ENCODE data around the gene FOXP2. TPM values are rescaled to one million over a fixed set of nuclear protein-coding genes. Genes with fewer than 3 reads are reported as not detected.
"Not testable (repeated sequence)": the region's sequence is repeated elsewhere in the genome, so short reads cannot be mapped to it uniquely, and the experiment has no call there.

Gene FOXP2
- total RNA-seq, 2 experiments from 2014 or later, result not detected

DNA sequence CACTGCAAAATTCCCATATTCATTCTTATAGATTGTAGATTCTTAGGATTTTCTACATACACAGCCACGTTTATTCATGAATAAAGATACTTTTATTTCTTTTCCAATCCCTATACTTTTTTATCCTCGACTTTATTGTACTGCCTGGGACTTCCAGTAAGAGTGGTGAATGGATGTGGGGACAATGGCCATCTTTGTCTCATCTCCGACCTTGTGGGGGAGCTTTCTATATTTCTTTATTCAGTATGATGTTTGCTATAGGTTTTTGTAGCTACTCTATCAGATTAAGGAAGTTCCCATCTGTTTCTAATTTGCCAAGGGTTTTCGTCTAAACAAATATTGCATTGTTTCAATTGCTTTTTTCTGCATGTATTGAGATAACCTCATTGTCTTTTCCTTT lies 184.3 kb downstream of the FOXP2 start:
- Mint-ChIP-seq H3K36me3 (ENCODE audit: low read depth) (no peaks in the 10 kb centered on the region), H3K9me3 (no peaks in the 10 kb centered on the region), H3K27ac (no peak overlapping the region), H3K4me1 (ENCODE audit: low read depth) (no peaks in the 10 kb centered on the region), H3K27me3 (no peaks in the 10 kb centered on the region), H3K4me3 (no peak overlapping the region)
- intact Hi-C loops (cut with DNase I, micrococcal nuclease), result no loop called here
- no peak overlapping the region for H3K27ac ChIP-seq (ENCODE audit: low read depth in 1 of 2, low read length in 2 of 2)
- ChIA-PET CTCF (no interaction called here), POLR2A (no interaction called here)
- no peaks in the 10 kb centered on the region for H3K36me3 ChIP-seq (ENCODE audit: insufficient read depth, low read length)
- DNase-seq (no peak), ATAC-seq (ENCODE audit: poor library complexity) (no peak)
- H3K9me3 ChIP-seq (ENCODE audit: control insufficient read depth in 1 of 2, insufficient read depth in 1 of 2, low read length in 2 of 2), result no peaks in the 10 kb centered on the region
- H3K27me3 ChIP-seq (ENCODE audit: control insufficient read depth in 1 of 2, insufficient read depth in 2 of 2, low read length in 2 of 2), result no peaks in the 10 kb centered on the region
- H3K4me1 ChIP-seq (ENCODE audit: insufficient read depth, low read length), result no peaks in the 10 kb centered on the region
- TF ChIP-seq, protein P1, sequence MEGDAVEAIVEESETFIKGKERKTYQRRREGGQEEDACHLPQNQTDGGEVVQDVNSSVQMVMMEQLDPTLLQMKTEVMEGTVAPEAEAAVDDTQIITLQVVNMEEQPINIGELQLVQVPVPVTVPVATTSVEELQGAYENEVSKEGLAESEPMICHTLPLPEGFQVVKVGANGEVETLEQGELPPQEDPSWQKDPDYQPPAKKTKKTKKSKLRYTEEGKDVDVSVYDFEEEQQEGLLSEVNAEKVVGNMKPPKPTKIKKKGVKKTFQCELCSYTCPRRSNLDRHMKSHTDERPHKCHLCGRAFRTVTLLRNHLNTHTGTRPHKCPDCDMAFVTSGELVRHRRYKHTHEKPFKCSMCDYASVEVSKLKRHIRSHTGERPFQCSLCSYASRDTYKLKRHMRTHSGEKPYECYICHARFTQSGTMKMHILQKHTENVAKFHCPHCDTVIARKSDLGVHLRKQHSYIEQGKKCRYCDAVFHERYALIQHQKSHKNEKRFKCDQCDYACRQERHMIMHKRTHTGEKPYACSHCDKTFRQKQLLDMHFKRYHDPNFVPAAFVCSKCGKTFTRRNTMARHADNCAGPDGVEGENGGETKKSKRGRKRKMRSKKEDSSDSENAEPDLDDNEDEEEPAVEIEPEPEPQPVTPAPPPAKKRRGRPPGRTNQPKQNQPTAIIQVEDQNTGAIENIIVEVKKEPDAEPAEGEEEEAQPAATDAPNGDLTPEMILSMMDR (IDR thresholded peaks at IDR 0.05), result no peak
- H3K4me3 ChIP-seq (ENCODE audit: low read length), result no peak overlapping the region

DNA sequence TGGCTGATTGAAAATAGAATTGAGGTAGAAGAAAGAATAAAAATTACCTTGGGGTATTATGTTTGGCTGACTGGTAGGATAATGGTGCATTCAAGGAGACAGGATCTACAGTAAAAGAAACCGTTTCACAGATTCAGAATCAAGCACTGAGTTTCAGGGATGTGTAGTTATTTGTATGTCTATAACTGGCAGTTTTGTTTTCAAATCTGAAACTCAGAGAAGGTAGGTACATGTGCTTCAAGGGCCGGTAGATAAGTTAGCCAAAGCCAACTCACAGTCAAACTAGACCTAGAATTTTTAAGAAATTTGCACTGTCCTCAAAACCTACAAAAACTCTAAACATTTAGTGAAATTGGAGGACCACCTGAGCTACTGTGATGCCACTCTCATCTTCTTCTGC lies 191.5 kb downstream of the FOXP2 start:
- Mint-ChIP-seq H3K27ac (no peak overlapping the region), H3K4me1 (ENCODE audit: low read depth) (no peaks in the 10 kb centered on the region), H3K36me3 (ENCODE audit: low read depth) (no peaks in the 10 kb centered on the region), H3K4me3 (no peak overlapping the region), H3K9me3 (no peaks in the 10 kb centered on the region), H3K27me3 (no peaks in the 10 kb centered on the region)
- no peaks in the 10 kb centered on the region for H3K36me3 ChIP-seq (ENCODE audit: insufficient read depth, low read length)
- TF ChIP-seq, protein P1 (IDR thresholded peaks at IDR 0.05), result no peak
- ChIA-PET CTCF (no interaction called here), POLR2A (no interaction called here)
- DNase-seq (no peak), ATAC-seq (ENCODE audit: poor library complexity) (no peak)
- H3K9me3 ChIP-seq (ENCODE audit: control insufficient read depth in 1 of 2, insufficient read depth in 1 of 2, low read length in 2 of 2), result no peaks in the 10 kb centered on the region
- H3K27ac ChIP-seq (ENCODE audit: low read depth in 1 of 2, low read length in 2 of 2), result no peak overlapping the region
- no peak overlapping the region for H3K4me3 ChIP-seq (ENCODE audit: low read length)
- no peaks in the 10 kb centered on the region for H3K4me1 ChIP-seq (ENCODE audit: insufficient read depth, low read length)
- no peaks in the 10 kb centered on the region for H3K27me3 ChIP-seq (ENCODE audit: control insufficient read depth in 1 of 2, insufficient read depth in 2 of 2, low read length in 2 of 2)
- intact Hi-C loops (cut with DNase I, micrococcal nuclease), result no loop called here

DNA sequence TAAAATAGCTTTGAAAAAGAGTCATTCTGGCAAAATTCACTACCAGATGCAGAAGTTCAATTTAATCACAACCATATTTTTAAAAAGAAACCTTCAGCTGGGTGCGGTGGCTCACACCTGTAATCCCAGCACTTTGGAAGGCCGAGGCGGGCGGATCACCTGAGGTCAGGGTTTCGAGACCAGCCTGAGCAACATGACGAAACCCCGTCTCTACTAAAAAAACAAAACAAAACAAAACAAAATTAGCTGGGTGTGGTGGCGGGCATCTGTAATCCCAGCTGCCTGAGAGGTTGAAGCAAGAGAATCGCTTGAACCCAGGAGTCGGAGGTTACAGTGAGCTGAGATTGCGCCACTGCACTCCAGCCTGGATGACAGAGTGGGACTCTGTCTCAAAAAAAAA lies 194.2 kb downstream of the FOXP2 start:
- H3K4me1 ChIP-seq (ENCODE audit: insufficient read depth, low read length); ATAC-seq (ENCODE audit: poor library complexity); H3K36me3 Mint-ChIP-seq (ENCODE audit: low read depth); H3K4me3 ChIP-seq (ENCODE audit: low read length); H3K9me3 ChIP-seq (ENCODE audit: control insufficient read depth in 1 of 2, insufficient read depth in 1 of 2, low read length in 2 of 2); H3K27ac Mint-ChIP-seq; DNase-seq; POLR2A ChIA-PET; intact Hi-C loops (cut with DNase I, micrococcal nuclease); H3K4me1 Mint-ChIP-seq (ENCODE audit: low read depth); H3K27ac ChIP-seq (ENCODE audit: low read depth in 1 of 2, low read length in 2 of 2); H3K9me3 Mint-ChIP-seq; H3K27me3 Mint-ChIP-seq; H3K27me3 ChIP-seq (ENCODE audit: control insufficient read depth in 1 of 2, insufficient read depth in 2 of 2, low read length in 2 of 2); H3K4me3 Mint-ChIP-seq; CTCF ChIA-PET; H3K36me3 ChIP-seq (ENCODE audit: insufficient read depth, low read length): not testable (repeated sequence)

DNA sequence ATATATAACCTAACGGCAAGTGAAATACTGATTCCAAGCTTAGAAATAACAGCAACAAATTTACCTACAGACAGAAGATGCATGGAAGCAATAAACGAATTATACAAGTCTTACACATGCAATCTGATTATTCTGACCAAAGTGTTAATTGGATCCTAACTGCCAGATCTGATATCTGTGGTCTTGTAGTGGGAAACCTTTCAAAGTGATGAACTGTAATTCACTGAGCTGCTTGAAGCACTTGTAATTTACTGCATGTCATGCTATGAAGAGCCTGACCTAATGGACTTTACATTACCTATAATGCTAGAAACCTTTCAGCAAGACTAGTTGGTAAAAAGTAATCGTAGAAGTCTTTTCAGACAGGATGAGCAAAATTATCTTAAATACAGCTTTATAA lies 205.6 kb downstream of the FOXP2 start:
- Histone ChIP-seq H3K36me3 (ENCODE audit: insufficient read depth, low read length) (no peaks in the 10 kb centered on the region), H3K27me3 (ENCODE audit: control insufficient read depth in 1 of 2, insufficient read depth in 2 of 2, low read length in 2 of 2) (no peaks in the 10 kb centered on the region), H3K9me3 (ENCODE audit: control insufficient read depth in 1 of 2, insufficient read depth in 1 of 2, low read length in 2 of 2) (no peaks in the 10 kb centered on the region), H3K27ac (ENCODE audit: low read depth in 1 of 2, low read length in 2 of 2) (no peak overlapping the region), H3K4me1 (ENCODE audit: insufficient read depth, low read length) (no peaks in the 10 kb centered on the region), H3K4me3 (ENCODE audit: low read length) (no peak overlapping the region)
- H3K4me1 Mint-ChIP-seq (ENCODE audit: low read depth), result no peaks in the 10 kb centered on the region
- ChIA-PET POLR2A (no interaction called here), CTCF (no interaction called here)
- TF ChIP-seq, protein P1 (IDR thresholded peaks at IDR 0.05), result no peak
- DNase-seq (no peak), ATAC-seq (ENCODE audit: poor library complexity) (no peak)
- intact Hi-C loops (cut with DNase I, micrococcal nuclease), result no loop called here
- no peaks in the 10 kb centered on the region for H3K9me3 Mint-ChIP-seq
- H3K36me3 Mint-ChIP-seq (ENCODE audit: low read depth), result no peaks in the 10 kb centered on the region
- no peak overlapping the region for H3K27ac Mint-ChIP-seq
- H3K4me3 Mint-ChIP-seq, result no peak overlapping the region
- no peaks in the 10 kb centered on the region for H3K27me3 Mint-ChIP-seq

Measured in CD4-positive, alpha-beta T cell (primary cell).